NCI-H1048 (cell line): ENCODE results near the gene INPP5A.
"Not testable (repeated sequence)": the region's sequence is repeated elsewhere in the genome, so short reads cannot be mapped to it uniquely, and the experiment has no call there.

Experiments used
- DNase-seq: peaks from one replicate; lab custom pipeline; 2025; lab: John Stamatoyannopoulos, UW

Gene INPP5A

GRCh38 chr10:132726194-132726593, 188.6 kb downstream of the INPP5A start:
- no peak for DNase-seq

- DNase-seq, result no peak
Measured at GRCh38 chr10:132726951-132727350, 189.4 kb downstream of the INPP5A start.

- no peak for DNase-seq
Measured at GRCh38 chr10:132727411-132727810, 189.8 kb downstream of the INPP5A start.

- DNase-seq, result no peak
Measured at GRCh38 chr10:132728321-132728720, 190.7 kb downstream of the INPP5A start.

- no peak for DNase-seq
Measured at GRCh38 chr10:132728741-132729140, 191.2 kb downstream of the INPP5A start.

DNA sequence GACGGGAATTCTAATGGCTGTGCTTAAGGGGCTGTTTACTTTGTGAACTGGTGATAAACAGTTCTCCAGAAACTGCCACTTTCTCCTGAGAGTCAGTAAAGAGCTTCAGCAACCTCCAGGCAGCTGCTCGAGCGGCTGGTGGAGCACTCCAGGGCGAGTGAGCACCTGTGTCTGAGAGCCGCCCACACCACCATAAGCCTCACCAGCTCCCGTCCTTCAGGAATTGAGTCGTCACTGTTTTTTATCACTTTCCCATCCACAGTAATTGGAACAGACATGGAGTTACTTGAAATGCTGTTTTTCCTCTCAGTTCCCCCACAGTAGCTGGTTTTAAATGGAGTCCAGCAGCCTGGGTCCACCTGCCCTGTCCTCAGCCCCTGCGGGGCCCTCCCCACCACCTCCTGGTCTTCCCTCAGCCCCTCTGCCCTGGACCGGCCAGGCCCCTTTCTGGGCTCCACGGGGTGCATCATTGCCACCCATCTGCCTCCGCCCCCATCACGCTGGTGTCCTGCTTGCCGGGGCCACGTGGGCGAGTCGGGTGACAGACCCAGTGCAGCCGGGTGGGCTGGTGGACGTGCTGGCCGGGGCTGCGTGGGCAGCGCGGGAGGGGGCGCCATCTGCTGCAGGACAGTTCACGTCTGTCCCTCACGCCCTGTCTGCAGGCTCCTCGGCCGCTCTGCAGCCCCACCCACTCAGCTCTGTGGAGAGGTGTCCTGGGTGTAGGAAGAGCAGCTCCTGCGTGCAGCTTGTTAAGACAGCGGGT, 192.4 kb downstream of the INPP5A start:
- DNase-seq, result no peak

- no peak for DNase-seq
Measured at GRCh38 chr10:132730573-132730953, 193.0 kb downstream of the INPP5A start.

GRCh38 chr10:132732518-132732917, 194.9 kb downstream of the INPP5A start:
- DNase-seq, result no peak

GRCh38 chr10:132733926-132734325, 196.3 kb downstream of the INPP5A start:
- DNase-seq, result no peak

- no peak for DNase-seq
Measured at GRCh38 chr10:132735341-132735775, 197.8 kb downstream of the INPP5A start.

GRCh38 chr10:132735923-132736391, 198.4 kb downstream of the INPP5A start:
- no peak for DNase-seq

DNA sequence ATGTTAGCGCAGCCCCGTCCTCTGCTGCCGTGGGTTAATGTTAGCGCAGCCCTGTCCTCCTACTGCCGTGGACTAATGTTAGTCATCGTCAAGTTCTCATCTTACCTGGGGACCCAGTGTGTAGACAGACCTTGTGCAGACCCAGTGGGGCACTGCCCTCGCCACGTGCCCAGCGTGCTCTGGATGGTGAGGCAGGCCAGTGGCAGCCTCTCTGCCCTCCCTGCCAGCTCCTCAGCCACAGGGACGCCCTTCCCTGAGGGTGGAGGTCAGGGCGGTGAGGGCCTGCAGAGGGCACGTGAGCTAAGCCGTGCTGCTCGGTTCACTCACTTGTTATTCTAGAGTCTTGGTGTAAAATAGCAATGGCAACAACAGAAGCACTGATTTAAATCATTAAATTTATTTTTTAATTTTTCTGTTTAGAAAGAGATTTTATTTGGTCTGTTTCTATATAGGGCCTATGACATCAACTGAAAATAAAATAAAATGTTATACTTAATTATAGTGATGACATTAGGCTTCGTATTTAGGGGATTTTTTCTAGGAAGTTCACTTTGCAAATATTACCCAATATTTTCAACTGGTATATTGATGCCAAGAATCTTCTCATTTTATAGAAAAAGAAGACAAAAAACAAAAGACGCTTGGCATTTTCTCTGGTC, 199.9 kb downstream of the INPP5A start:
- no peak for DNase-seq

GRCh38 chr10:132738454-132739224, 201.1 kb downstream of the INPP5A start:
- no peak for DNase-seq

DNA sequence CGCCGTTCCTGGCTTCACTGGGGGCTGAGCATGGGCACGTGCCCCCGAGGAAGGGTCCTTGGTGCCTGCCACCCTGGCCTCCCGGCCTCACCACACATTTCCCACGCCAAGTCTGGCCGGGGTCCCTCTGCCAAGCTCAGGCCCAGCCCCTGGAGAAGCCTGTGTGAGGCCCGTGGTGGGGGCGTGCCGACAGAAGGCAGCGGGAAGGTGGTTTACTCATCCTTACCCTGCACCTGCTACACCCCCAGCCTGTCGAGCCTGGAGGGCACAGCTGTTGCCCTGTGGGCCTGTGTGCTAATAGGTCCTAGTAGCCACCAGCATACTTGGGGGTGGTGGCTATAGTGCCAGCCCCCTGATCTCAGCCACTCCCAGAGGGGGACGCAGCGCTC, 201.6 kb downstream of the INPP5A start:
- no peak for DNase-seq

GRCh38 chr10:132740588-132740987, 203.0 kb downstream of the INPP5A start:
- DNase-seq, result no peak

GRCh38 chr10:132742167-132742836, 204.7 kb downstream of the INPP5A start:
- DNase-seq, result no peak

- no peak for DNase-seq
Measured at GRCh38 chr10:132742837-132743194, 205.2 kb downstream of the INPP5A start.

DNA sequence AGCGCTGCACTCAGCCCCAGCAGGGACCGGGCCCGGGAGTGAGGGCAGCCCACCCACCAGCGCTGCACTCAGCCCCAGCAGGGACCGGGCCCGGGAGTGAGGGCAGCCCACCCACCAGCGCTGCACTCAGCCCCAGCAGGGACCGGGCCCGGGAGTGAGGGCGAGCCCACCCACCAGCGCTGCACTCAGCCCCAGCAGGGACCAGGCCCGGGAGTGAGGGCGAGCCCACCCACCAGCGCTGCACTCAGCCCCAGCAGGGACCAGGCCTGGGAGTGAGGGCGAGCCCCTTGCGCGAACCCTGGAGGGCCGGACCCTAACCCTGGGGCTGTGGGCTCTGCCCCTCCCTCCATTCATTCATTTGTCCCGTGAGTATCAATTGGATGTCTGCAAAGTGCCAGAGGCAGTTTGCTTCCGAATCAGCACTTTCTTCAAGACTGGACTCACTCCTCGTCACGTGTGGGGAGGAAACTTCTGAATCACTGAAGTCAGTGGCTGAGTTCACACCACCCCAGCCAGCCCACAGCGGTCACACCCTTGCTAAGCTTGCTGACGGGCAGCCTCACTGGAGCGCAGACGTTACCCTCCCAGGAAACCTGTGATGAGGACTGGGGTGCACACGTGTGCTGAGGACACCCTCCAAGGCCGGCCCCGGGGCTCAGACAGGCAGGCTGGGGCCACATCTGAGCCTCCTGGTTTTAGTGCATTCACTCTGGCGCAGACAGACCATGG, 205.8 kb downstream of the INPP5A start:
- DNase-seq, result not testable (repeated sequence)

- DNase-seq, result no peak
Measured at GRCh38 chr10:132743925-132744490, 206.4 kb downstream of the INPP5A start.

DNA sequence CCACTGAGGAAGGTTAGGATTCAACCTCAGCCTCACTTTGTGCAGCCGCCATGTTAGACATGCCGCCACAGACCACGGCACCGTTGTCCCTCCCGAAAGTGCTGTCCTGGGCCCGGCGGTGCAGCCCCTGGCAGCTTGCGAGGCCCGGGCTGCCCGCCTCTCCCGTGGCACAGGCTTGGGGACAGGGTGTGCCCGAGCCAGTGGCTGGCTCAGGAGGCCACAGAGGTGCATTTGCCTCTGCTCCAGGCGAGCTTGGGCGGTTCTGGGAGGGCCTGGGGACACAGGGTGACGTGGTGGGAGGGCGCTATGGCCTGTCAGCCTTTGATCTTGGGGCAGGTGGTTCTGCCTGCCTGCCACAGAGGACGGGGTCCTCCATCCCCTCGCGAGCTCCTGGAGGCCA, 207.3 kb downstream of the INPP5A start:
- DNase-seq, result no peak

- no peak for DNase-seq
Measured at GRCh38 chr10:132745511-132745910, 207.9 kb downstream of the INPP5A start.
